H1 (cell line): Measurements from ENCODE around the gene C14orf93. TPM values are rescaled to one million over a fixed set of nuclear protein-coding genes. Genes with fewer than 3 reads are reported as not detected.

Experiments used
- BACH1 ChIP-seq: IDR thresholded peaks from 2 replicates; pipeline ENCODE4 v1.6.1; 2012; ENCODE audit warnings: low read length, improper control_type of control experiment
- HDAC6 ChIP-seq: IDR thresholded peaks from one replicate; pipeline ENCODE4 v1.7.1; 2012; ENCODE audit warnings: low read depth, mild to moderate bottlenecking, inconsistent platforms, low read length, moderate library complexity
- JUN ChIP-seq: IDR thresholded peaks from 2 replicates; pipeline ENCODE4 v1.6.1; 2011; ENCODE audit warnings: low read depth, mild to moderate bottlenecking, improper control_type of control experiment, low read length
- POLR2A ChIP-seq, 2 experiments: IDR thresholded peaks; 1 replicate in 1 of 2; 2 replicates in 1 of 2; pipeline ENCODE4 v1.6.1; 2011; ENCODE audit warnings: low read depth in 2 of 2, low read length in 2 of 2, mild to moderate bottlenecking in 2 of 2; ENCODE audit errors: control extremely low read depth in 1 of 2
- RBBP5 ChIP-seq: IDR thresholded peaks from 2 replicates; pipeline ENCODE4 v1.7.1; 2012; ENCODE audit warnings: low read depth, mild to moderate bottlenecking, inconsistent platforms, low read length, moderate library complexity, borderline replicate concordance
- SUZ12 ChIP-seq: fragments of 200-600 bp; sonication (generic); IDR thresholded peaks from 2 replicates; pipeline ENCODE4 v1.6.1; 2012; ENCODE audit warnings: mild to moderate bottlenecking, inconsistent platforms, low read length, moderate library complexity, mixed read lengths
- polyA plus RNA-seq, 7 experiments: library from polyadenylated mRNA; depleted of rRNA in 3 of 7; stranded (reverse) in 5 of 7; unstranded in 2 of 7; fragments of >200 nt in 5 of 7; fragments of 200-250 nt in 2 of 7; gene quantifications; 1 replicate in 5 of 7; 2 replicates in 1 of 7; 4 replicates in 1 of 7; pipeline versions ENCODE4 v1.2.1 to v1.2.3, GENCODE V29; 2011 to 2013; ENCODE audit warnings: missing spikeins in 2 of 7, mixed read lengths in 2 of 7
- total RNA-seq: library from RNA; stranded (reverse); fragmentation: NEBNext Ultra II Directional; extraction: Animal tissue kit (Norgen Biotek cat#: 25700); gene quantifications from 2 replicates; pipeline ENCODE4 v1.2.1, GENCODE V29; 2021

C14orf93 gene
- total and polyA plus RNA-seq, 2 of the 8 experiments (the other 6 are each of a cell fraction or from before 2014, with no cell fraction given) = 7.8 to 8.2 TPM

- no peak for TF ChIP-seq BACH1
- TF ChIP-seq HDAC6 = no peak
- no peak for TF ChIP-seq JUN
- TF ChIP-seq SUZ12 = no peak
- no peak for TF ChIP-seq POLR2A (IDR thresholded peaks at IDR 0.05; ENCODE audit: control extremely low read depth in 1 of 2, low read depth in 2 of 2, low read length in 2 of 2)
- no peak for TF ChIP-seq RBBP5
Observed at GRCh38 chr14:22995889-22996625, 13.9 kb downstream of the C14orf93 start (continued).
